ENCODE results near the gene ECI1.

GRCh38 chr16:2211923-2212347 lies 39.5 kb downstream of the ECI1 start:
- TF ChIP-seq CTCF (IDR thresholded peaks at IDR 0.05) = no peak
- TF ChIP-seq EZH2 (IDR thresholded peaks at IDR 0.05) = no peak

Measured in neural progenitor cell (in vitro differentiated cells).